Suprapubic skin (tissue), 4 donors: Measurements from ENCODE around the gene OLR1. TPM values are rescaled to one million over a fixed set of nuclear protein-coding genes. Genes with fewer than 3 reads are reported as not detected.

Experiments
- DNase-seq, 2 donors: peaks; one replicate each; pipeline ENCODE4 v3.0.0-alpha.2; 2019; ENCODE audit warnings: low spot score in 2 of 2
- H3K27ac ChIP-seq: fragments of 200-600 bp; sonication (generic); one replicate; pipeline ENCODE4 v1.5.1; 2019
- H3K27me3 ChIP-seq: fragments of 200-600 bp; sonication (generic); one replicate; pipeline ENCODE4 v1.5.1; 2019
- H3K36me3 ChIP-seq: fragments of 200-600 bp; sonication (generic); one replicate; pipeline ENCODE4 v1.5.1; 2019
- H3K4me1 ChIP-seq: fragments of 200-600 bp; sonication (generic); one replicate; pipeline ENCODE4 v1.5.1; 2019
- H3K4me3 ChIP-seq: fragments of 200-600 bp; sonication (generic); one replicate; pipeline ENCODE4 v1.5.1; 2019; ENCODE audit warnings: mild to moderate bottlenecking
- H3K9me3 ChIP-seq: fragments of 200-600 bp; sonication (generic); one replicate; pipeline ENCODE4 v1.5.1; 2019
- CTCF ChIP-seq, 2 donors: fragments of 200-600 bp in 1 of 2; fragments of 450-650 bp in 1 of 2; sonication (generic) in 1 of 2; IDR thresholded peaks; one replicate each; pipeline ENCODE4 v1.5.1; 2016 to 2019; ENCODE audit warnings: antibody characterized with exemption in 2 of 2, mild to moderate bottlenecking in 1 of 2, moderate library complexity in 1 of 2
- EP300 ChIP-seq: sonication (generic); formaldehyde crosslinking; IDR thresholded peaks from one replicate; pipeline ENCODE4 v1.6.1; 2017; ENCODE audit warnings: antibody characterized with exemption
- POLR2A ChIP-seq, 2 donors: fragments of 450-650 bp; IDR thresholded peaks; one replicate each; pipeline ENCODE4 v1.6.1; 2017; ENCODE audit warnings: antibody characterized with exemption in 2 of 2, mild to moderate bottlenecking in 2 of 2, moderate library complexity in 2 of 2
- POLR2AphosphoS5 ChIP-seq, 3 donors: sonication (generic); formaldehyde crosslinking; IDR thresholded peaks; one replicate each; pipeline ENCODE4 v1.6.1; 2017; ENCODE audit warnings: antibody characterized with exemption in 3 of 3
- WGBS: methylation state at CpG from one replicate; pipeline ENCODE4 v1.1.5; 2018; 5-methylcytosine and 5-hydroxymethylcytosine counted together
- total RNA-seq, 4 donors: library from RNA; depleted of rRNA; stranded (reverse); fragments of >200 nt; gene quantifications; one replicate each; pipeline ENCODE4 v1.1.0, GENCODE V29; 2016

The OLR1 gene
- total RNA-seq, 4 donors from 2014 or later = not detected

- Histone ChIP-seq H3K27ac (peak overlapping the region; percentile 42), H3K27me3 (no peaks in the 10 kb centered on the region), H3K9me3 (no peaks in the 10 kb centered on the region), H3K36me3 (no peaks in the 10 kb centered on the region), H3K4me1 (peaks cover 12% of the 10 kb centered on the region), H3K4me3 (peak overlapping the region; percentile 59)
- TF ChIP-seq POLR2A (IDR thresholded peaks at IDR 0.05) = no peak
- peak; percentile 55 to 73 for TF ChIP-seq CTCF (IDR thresholded peaks at IDR 0.05)
- peak in 1 of 3 donors; percentile 14 for TF ChIP-seq POLR2AphosphoS5 (IDR thresholded peaks at IDR 0.05)
- 14% methylated on average over 37 of the region's 46 CpGs for WGBS
- peak; percentile 79 to 87 for DNase-seq
Measured at GRCh38 chr12:10153271-10154144, 18.4 kb downstream of the OLR1 start.

- no peak for TF ChIP-seq CTCF (IDR thresholded peaks at IDR 0.05)
- TF ChIP-seq POLR2AphosphoS5 (IDR thresholded peaks at IDR 0.05) = no peak
- TF ChIP-seq EP300 = no peak
- no peak for TF ChIP-seq POLR2A (IDR thresholded peaks at IDR 0.05)
Measured at GRCh38 chr12:10151621-10152020, 20.3 kb downstream of the OLR1 start.

GRCh38 chr12:10147714-10148403 is 24.1 kb downstream of the OLR1 start:
- no peaks in the 10 kb centered on the region for H3K36me3 ChIP-seq
- no peak for TF ChIP-seq POLR2AphosphoS5 (IDR thresholded peaks at IDR 0.05)
- TF ChIP-seq POLR2A (IDR thresholded peaks at IDR 0.05) = no peak
- no peak for TF ChIP-seq CTCF (IDR thresholded peaks at IDR 0.05)
- H3K27ac ChIP-seq = no peak overlapping the region
- no peaks in the 10 kb centered on the region for H3K9me3 ChIP-seq
- H3K4me3 ChIP-seq = no peak overlapping the region
- 75% methylated on average over 5 of the region's 5 CpGs for WGBS
- H3K27me3 ChIP-seq = no peaks in the 10 kb centered on the region
- no peak for DNase-seq
- peaks cover under 1% of the 10 kb centered on the region for H3K4me1 ChIP-seq

More at GRCh38 chr12:10151621-10152020, 20.3 kb downstream of the OLR1 start:
- Histone ChIP-seq H3K27me3 (no peaks in the 10 kb centered on the region), H3K4me3 (no peak overlapping the region), H3K27ac (no peak overlapping the region), H3K36me3 (no peaks in the 10 kb centered on the region), H3K4me1 (peaks cover 12% of the 10 kb centered on the region), H3K9me3 (no peaks in the 10 kb centered on the region)
- 74% methylated on average over 2 of the region's 2 CpGs for WGBS
- no peak for DNase-seq

- TF ChIP-seq POLR2A (IDR thresholded peaks at IDR 0.05) (no peak), CTCF (IDR thresholded peaks at IDR 0.05) (no peak), POLR2AphosphoS5 (IDR thresholded peaks at IDR 0.05) (no peak), EP300 (no peak)
- H3K27ac ChIP-seq = no peak overlapping the region
- no peaks in the 10 kb centered on the region for H3K9me3 ChIP-seq
- H3K4me3 ChIP-seq = no peak overlapping the region
- no peak for DNase-seq
- H3K36me3 ChIP-seq = no peaks in the 10 kb centered on the region
- H3K4me1 ChIP-seq = no peaks in the 10 kb centered on the region
- no peaks in the 10 kb centered on the region for H3K27me3 ChIP-seq
- WGBS = 6% methylated on average over 1 of the region's 1 CpG
Measured at GRCh38 chr12:10142976-10143589, 28.8 kb downstream of the OLR1 start.

GRCh38 chr12:10140001-10140400 is 31.9 kb downstream of the OLR1 start:
- no peak for DNase-seq
- TF ChIP-seq CTCF (IDR thresholded peaks at IDR 0.05) = peak in 1 of 2 donors; percentile 19
- TF ChIP-seq POLR2AphosphoS5 (IDR thresholded peaks at IDR 0.05) = no peak
- Histone ChIP-seq H3K27me3 (no peaks in the 10 kb centered on the region), H3K27ac (no peak overlapping the region), H3K9me3 (no peaks in the 10 kb centered on the region), H3K4me3 (no peak overlapping the region), H3K4me1 (no peaks in the 10 kb centered on the region), H3K36me3 (no peaks in the 10 kb centered on the region)
- WGBS = 12% methylated on average over 2 of the region's 2 CpGs
